Endodermal cell (in vitro differentiated cells): ENCODE results near the gene ANO7. TPM values are rescaled to one million over a fixed set of nuclear protein-coding genes. Genes with fewer than 3 reads are reported as not detected.

Experiments
- DNase-seq: peaks from one replicate; pipeline ENCODE4 v3.0.0-alpha.2; 2017
- H3K27ac ChIP-seq: 2 replicates; pipeline ENCODE4 v1.5.1; 2013; ENCODE audit warnings: mild to moderate bottlenecking, low read depth, low read length, moderate library complexity
- H3K27me3 ChIP-seq: 2 replicates; pipeline ENCODE4 v1.6.1; 2013; ENCODE audit warnings: mild to moderate bottlenecking, low read length, moderate library complexity; ENCODE audit not compliant: insufficient read depth, control insufficient read depth, poor library complexity, severe bottlenecking
- H3K36me3 ChIP-seq: 2 replicates; pipeline ENCODE4 v1.7.0; 2013; ENCODE audit warnings: mild to moderate bottlenecking, low read length, moderate library complexity; ENCODE audit not compliant: control insufficient read depth, insufficient read depth
- H3K4me1 ChIP-seq: one replicate; pipeline ENCODE4 v1.7.0; 2013; ENCODE audit warnings: low read length; ENCODE audit not compliant: control insufficient read depth, insufficient read depth
- H3K4me3 ChIP-seq: 2 replicates; pipeline ENCODE4 v1.5.1; 2013; ENCODE audit warnings: mild to moderate bottlenecking, low read length, moderate library complexity
- H3K9ac ChIP-seq: 2 replicates; pipeline ENCODE4 v1.6.1; 2013; ENCODE audit warnings: mild to moderate bottlenecking, low read length, moderate library complexity; ENCODE audit not compliant: poor library complexity, severe bottlenecking; ENCODE audit errors: extremely low read depth
- H3K9me3 ChIP-seq: 2 replicates; pipeline ENCODE4 v1.6.1; 2013; ENCODE audit warnings: mild to moderate bottlenecking, low read length, moderate library complexity; ENCODE audit not compliant: control insufficient read depth
- H3K27ac Mint-ChIP-seq: 2 replicates; pipeline ENCODE4 v1.8.0; 2020; ENCODE audit warnings: mixed read lengths
- H3K27me3 Mint-ChIP-seq: 2 replicates; pipeline ENCODE4 v1.8.0; 2021; ENCODE audit warnings: mild to moderate bottlenecking, mixed read lengths; ENCODE audit not compliant: insufficient read depth
- H3K36me3 Mint-ChIP-seq: 2 replicates; pipeline ENCODE4 v1.8.0; 2020; ENCODE audit warnings: low read depth, mixed read lengths
- H3K4me1 Mint-ChIP-seq: 2 replicates; pipeline ENCODE4 v1.8.0; 2020; ENCODE audit warnings: mixed read lengths
- H3K4me3 Mint-ChIP-seq: 2 replicates; pipeline ENCODE4 v1.8.0; 2020; ENCODE audit warnings: mild to moderate bottlenecking, moderate library complexity, mixed read lengths
- H3K9me3 Mint-ChIP-seq: 2 replicates; pipeline ENCODE4 v1.8.0; 2020; ENCODE audit warnings: mild to moderate bottlenecking, mixed read lengths
- CTCF ChIP-seq: fragments of 200-600 bp; sonication (generic); conservative IDR thresholded peaks from 2 replicates; pipeline ENCODE4 v1.5.0; 2021; ENCODE audit warnings: antibody characterized with exemption, mild to moderate bottlenecking
- WGBS, 2 experiments: methylation state at CpG; one replicate each; pipeline versions ENCODE4 v1.1.5 to v1.1.7; 2013; ENCODE audit warnings: missing lambda C conversion rate in 2 of 2, mixed read lengths in 1 of 2; ENCODE audit not compliant: insufficient coverage in 1 of 2, insufficient read length in 1 of 2; 5-methylcytosine and 5-hydroxymethylcytosine counted together
- total RNA-seq, 2 donors: library from RNA; stranded (reverse); fragmentation: NEBNext Ultra II Directional in 1 of 2; extraction: Animal tissue kit (Norgen Biotek cat#: 25700) in 1 of 2; gene quantifications; 2 replicates in 1 of 2; 3 replicates in 1 of 2; pipeline ENCODE4 v1.2.1, GENCODE V29; 2021

ANO7 gene
- total RNA-seq, 2 donors from 2014 or later = 8.1 to 8.5 TPM

- no peak for TF ChIP-seq CTCF
- Mint-ChIP-seq H3K27me3 (peaks cover under 1% of the 10 kb centered on the region), H3K9me3 (no peaks in the 10 kb centered on the region), H3K27ac (no peak overlapping the region), H3K4me3 (no peak overlapping the region), H3K36me3 (no peaks in the 10 kb centered on the region), H3K4me1 (peaks cover 2% of the 10 kb centered on the region)
- Histone ChIP-seq H3K9ac (no peak overlapping the region), H3K36me3 (no peaks in the 10 kb centered on the region), H3K27ac (no peak overlapping the region), H3K4me1 (no peaks in the 10 kb centered on the region), H3K9me3 (no peaks in the 10 kb centered on the region), H3K4me3 (no peak overlapping the region), H3K27me3 (no peaks in the 10 kb centered on the region)
- no peak for DNase-seq
- 83 to 86% methylated on average over 2 to 6 of the region's 6 CpGs for WGBS, 2 experiments
These were observed 19.2 kb downstream of the ANO7 start for GRCh38 chr2:241207641-241208040.

- Histone ChIP-seq H3K9ac (no peak overlapping the region), H3K36me3 (no peaks in the 10 kb centered on the region), H3K9me3 (no peaks in the 10 kb centered on the region), H3K4me3 (no peak overlapping the region), H3K27me3 (no peaks in the 10 kb centered on the region), H3K4me1 (no peaks in the 10 kb centered on the region), H3K27ac (no peak overlapping the region)
- DNase-seq = no peak
- Mint-ChIP-seq H3K27ac (no peak overlapping the region), H3K36me3 (no peaks in the 10 kb centered on the region), H3K9me3 (no peaks in the 10 kb centered on the region), H3K4me3 (no peak overlapping the region), H3K4me1 (peaks cover 2% of the 10 kb centered on the region), H3K27me3 (peaks cover 3% of the 10 kb centered on the region)
- 87 to 95% methylated on average over 6 of the region's 6 CpGs for WGBS, 2 experiments
- no peak for TF ChIP-seq CTCF
These were observed 19.6 kb downstream of the ANO7 start for GRCh38 chr2:241208058-241208457.

GRCh38 chr2:241209271-241209670 is 20.8 kb downstream of the ANO7 start:
- no peaks in the 10 kb centered on the region for H3K4me1 ChIP-seq
- WGBS, 2 experiments = 89 to 91% methylated on average over 31 to 33 of the region's 33 CpGs
- H3K9ac ChIP-seq = no peak overlapping the region
- no peak for DNase-seq
- no peak overlapping the region for H3K4me3 ChIP-seq
- no peak overlapping the region for H3K4me3 Mint-ChIP-seq
- no peak for TF ChIP-seq CTCF
- no peaks in the 10 kb centered on the region for H3K9me3 Mint-ChIP-seq
- peaks cover 2% of the 10 kb centered on the region for H3K4me1 Mint-ChIP-seq
- H3K36me3 Mint-ChIP-seq = no peaks in the 10 kb centered on the region
- no peaks in the 10 kb centered on the region for H3K9me3 ChIP-seq
- H3K36me3 ChIP-seq = no peaks in the 10 kb centered on the region
- H3K27me3 Mint-ChIP-seq = peaks cover 5% of the 10 kb centered on the region
- no peak overlapping the region for H3K27ac Mint-ChIP-seq
- H3K27ac ChIP-seq = no peak overlapping the region
- H3K27me3 ChIP-seq = no peaks in the 10 kb centered on the region
